ENCODE data around the gene NDUFC2.

DNA sequence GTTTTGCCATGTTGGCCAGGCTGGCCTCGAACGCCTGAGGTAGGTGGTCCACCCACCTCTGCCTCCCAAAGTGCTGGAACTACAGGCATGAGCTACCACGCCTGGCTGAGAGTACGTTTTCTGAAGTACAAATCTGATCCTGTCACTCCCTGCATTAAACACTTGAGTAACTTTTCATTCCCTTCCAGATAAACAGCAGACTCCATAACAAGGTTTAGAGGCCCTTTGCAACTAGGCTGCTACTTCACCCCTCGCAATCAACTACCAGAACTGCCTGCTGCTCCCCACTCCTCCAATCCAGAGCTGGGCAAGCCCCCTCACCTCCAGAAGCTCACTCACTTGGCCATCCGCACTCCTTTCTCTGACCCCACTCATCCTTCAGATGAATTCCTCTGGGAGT, 58.1 kb downstream of the NDUFC2 start:
- TF ChIP-seq, protein P1, sequence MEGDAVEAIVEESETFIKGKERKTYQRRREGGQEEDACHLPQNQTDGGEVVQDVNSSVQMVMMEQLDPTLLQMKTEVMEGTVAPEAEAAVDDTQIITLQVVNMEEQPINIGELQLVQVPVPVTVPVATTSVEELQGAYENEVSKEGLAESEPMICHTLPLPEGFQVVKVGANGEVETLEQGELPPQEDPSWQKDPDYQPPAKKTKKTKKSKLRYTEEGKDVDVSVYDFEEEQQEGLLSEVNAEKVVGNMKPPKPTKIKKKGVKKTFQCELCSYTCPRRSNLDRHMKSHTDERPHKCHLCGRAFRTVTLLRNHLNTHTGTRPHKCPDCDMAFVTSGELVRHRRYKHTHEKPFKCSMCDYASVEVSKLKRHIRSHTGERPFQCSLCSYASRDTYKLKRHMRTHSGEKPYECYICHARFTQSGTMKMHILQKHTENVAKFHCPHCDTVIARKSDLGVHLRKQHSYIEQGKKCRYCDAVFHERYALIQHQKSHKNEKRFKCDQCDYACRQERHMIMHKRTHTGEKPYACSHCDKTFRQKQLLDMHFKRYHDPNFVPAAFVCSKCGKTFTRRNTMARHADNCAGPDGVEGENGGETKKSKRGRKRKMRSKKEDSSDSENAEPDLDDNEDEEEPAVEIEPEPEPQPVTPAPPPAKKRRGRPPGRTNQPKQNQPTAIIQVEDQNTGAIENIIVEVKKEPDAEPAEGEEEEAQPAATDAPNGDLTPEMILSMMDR (IDR thresholded peaks at IDR 0.05), result no peak
- no peak for TF ChIP-seq EP300 (IDR thresholded peaks at IDR 0.05)
- TF ChIP-seq POLR2A (IDR thresholded peaks at IDR 0.05), result no peak

All from gastroesophageal sphincter (tissue), 3 donors.